Measurements from ENCODE around the gene JPH3. TPM values are rescaled to one million over a fixed set of nuclear protein-coding genes. Genes with fewer than 3 reads are reported as not detected.

JPH3 gene
- total and polyA plus RNA-seq, 2 experiments from 2014 or later = 1.8 to 4.8 TPM

DNA sequence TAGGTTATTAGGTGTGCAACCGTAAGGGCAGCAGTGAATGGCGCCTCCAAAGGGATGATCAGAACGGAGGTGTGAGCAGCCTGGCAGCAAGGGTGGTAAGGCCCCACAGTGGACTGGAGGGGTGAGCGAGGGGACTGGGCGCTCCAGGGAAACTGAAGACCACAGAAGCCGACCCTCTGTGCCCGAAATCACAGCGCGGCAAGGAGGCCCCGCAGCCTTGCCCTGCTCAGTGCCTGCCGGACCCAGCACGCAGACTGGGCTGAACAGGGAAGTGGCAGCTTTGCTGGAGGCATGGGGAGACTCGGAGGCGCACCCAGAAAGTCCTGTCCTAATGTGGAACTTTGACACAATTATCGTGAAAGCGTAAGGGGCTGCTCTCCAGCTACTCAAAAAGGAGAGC is 125.0 kb downstream of the JPH3 start:
- Histone ChIP-seq H3K4me1 (ENCODE audit: insufficient read depth) (no peaks in the 10 kb centered on the region), H3K9me2 (replicated peaks; ENCODE audit: insufficient read depth) (no peaks in the 10 kb centered on the region), H3K36me3 (replicated peaks; ENCODE audit: insufficient read depth, low read depth) (no peaks in the 10 kb centered on the region), H4K20me1 (ENCODE audit: insufficient read depth, poor library complexity, severe bottlenecking) (no peaks in the 10 kb centered on the region), H2AFZ (no peak overlapping the region), H3K4me3 (no peak overlapping the region), H3K4me2 (no peak overlapping the region), H3K79me2 (no peaks in the 10 kb centered on the region), H3K27ac (no peak overlapping the region), H3K27me3 (no peaks in the 10 kb centered on the region), H3K9me3 (ENCODE audit: low read depth) (no peaks in the 10 kb centered on the region)
- no peak for DNase-seq (ENCODE audit: low spot score)
- 97% methylated on average over 16 of the region's 16 CpGs for WGBS (ENCODE audit: low lambda C conversion rate, missing lambda C conversion rate)
- TF ChIP-seq EZH2 (IDR thresholded peaks at IDR 0.05; ENCODE audit: borderline replicate concordance) (no peak), EZH2phosphoT487 (IDR thresholded peaks at IDR 0.05; ENCODE audit: low read depth, severe bottlenecking, unreplicated experiment) (no peak)
- TF ChIP-seq, protein P1, sequence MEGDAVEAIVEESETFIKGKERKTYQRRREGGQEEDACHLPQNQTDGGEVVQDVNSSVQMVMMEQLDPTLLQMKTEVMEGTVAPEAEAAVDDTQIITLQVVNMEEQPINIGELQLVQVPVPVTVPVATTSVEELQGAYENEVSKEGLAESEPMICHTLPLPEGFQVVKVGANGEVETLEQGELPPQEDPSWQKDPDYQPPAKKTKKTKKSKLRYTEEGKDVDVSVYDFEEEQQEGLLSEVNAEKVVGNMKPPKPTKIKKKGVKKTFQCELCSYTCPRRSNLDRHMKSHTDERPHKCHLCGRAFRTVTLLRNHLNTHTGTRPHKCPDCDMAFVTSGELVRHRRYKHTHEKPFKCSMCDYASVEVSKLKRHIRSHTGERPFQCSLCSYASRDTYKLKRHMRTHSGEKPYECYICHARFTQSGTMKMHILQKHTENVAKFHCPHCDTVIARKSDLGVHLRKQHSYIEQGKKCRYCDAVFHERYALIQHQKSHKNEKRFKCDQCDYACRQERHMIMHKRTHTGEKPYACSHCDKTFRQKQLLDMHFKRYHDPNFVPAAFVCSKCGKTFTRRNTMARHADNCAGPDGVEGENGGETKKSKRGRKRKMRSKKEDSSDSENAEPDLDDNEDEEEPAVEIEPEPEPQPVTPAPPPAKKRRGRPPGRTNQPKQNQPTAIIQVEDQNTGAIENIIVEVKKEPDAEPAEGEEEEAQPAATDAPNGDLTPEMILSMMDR (IDR thresholded peaks at IDR 0.05; ENCODE audit: poor library complexity) = no peak

DNA sequence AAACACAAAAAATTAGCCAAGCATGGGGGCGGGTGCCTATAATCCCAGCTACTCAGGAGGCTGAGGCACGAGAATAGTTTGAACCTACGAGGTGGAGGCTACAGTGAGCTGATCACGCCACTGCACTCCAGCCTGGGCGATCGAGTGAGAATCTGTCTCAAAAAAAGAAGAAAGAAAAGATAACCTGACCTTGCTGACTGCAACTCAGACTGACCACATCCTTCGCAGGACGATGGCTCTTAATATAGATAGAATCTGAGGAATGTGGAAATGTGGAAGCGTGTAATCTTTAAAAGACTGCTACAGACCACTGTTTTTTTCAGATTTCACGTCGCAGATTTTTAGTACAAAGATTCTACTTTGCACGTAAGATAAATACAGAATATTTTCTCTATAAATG is 125.7 kb downstream of the JPH3 start:
- Histone ChIP-seq H4K20me1 (ENCODE audit: insufficient read depth, poor library complexity, severe bottlenecking) (no peaks in the 10 kb centered on the region), H3K4me2 (no peak overlapping the region), H3K4me3 (no peak overlapping the region), H3K9me2 (replicated peaks; ENCODE audit: insufficient read depth) (no peaks in the 10 kb centered on the region), H3K27me3 (no peaks in the 10 kb centered on the region), H3K79me2 (no peaks in the 10 kb centered on the region), H3K27ac (no peak overlapping the region), H3K9me3 (ENCODE audit: low read depth) (no peaks in the 10 kb centered on the region), H2AFZ (no peak overlapping the region), H3K36me3 (replicated peaks; ENCODE audit: insufficient read depth, low read depth) (no peaks in the 10 kb centered on the region), H3K4me1 (ENCODE audit: insufficient read depth) (no peaks in the 10 kb centered on the region)
- no peak for DNase-seq (ENCODE audit: low spot score)
- 67% methylated on average over 12 of the region's 12 CpGs for WGBS (ENCODE audit: low lambda C conversion rate, missing lambda C conversion rate)
- TF ChIP-seq EZH2phosphoT487 (IDR thresholded peaks at IDR 0.05; ENCODE audit: low read depth, severe bottlenecking, unreplicated experiment) (no peak), EZH2 (IDR thresholded peaks at IDR 0.05; ENCODE audit: borderline replicate concordance) (no peak)
- TF ChIP-seq, protein P1 (IDR thresholded peaks at IDR 0.05; ENCODE audit: poor library complexity) = no peak

DNA sequence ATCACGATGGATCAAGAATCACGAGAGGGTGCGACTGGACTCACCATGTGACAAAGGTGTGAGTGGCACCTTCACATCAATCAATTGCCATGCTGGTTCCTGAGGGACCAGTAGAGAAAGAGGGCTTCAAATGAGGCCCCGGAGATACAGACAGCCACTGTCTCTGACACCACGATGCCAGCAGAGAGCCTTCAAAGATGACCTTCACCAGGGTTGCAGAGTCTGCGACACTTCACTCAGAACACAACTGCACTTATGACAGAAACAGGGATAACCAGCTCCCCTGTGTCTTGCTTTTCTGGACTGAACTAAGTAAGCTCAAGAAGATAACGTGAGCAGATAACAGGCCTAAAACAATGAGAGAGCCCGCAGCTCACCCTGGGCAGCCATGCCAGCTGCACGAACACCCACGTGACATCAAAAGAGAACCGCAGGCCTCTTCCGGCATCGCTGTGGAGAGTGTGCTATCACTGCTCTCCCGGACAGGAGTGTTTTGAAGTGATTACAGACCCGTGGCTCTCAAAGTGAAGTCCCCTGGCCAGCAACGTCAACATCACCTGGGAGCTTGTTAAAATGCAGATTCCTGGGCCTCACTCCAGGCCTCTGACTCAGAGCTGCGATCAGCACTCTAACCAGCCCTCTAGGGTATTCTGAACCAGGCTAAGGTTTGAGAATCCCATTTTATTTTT is 127.1 kb downstream of the JPH3 start:
- no peak overlapping the region for H3K27ac ChIP-seq
- H3K4me1 ChIP-seq (ENCODE audit: insufficient read depth) = no peaks in the 10 kb centered on the region
- DNase-seq (ENCODE audit: low spot score) = no peak
- no peak overlapping the region for H3K4me2 ChIP-seq
- no peaks in the 10 kb centered on the region for H3K36me3 ChIP-seq (replicated peaks; ENCODE audit: insufficient read depth, low read depth)
- TF ChIP-seq, protein P1 (IDR thresholded peaks at IDR 0.05; ENCODE audit: poor library complexity) = no peak
- no peak for TF ChIP-seq EZH2 (IDR thresholded peaks at IDR 0.05; ENCODE audit: borderline replicate concordance)
- TF ChIP-seq EZH2phosphoT487 (IDR thresholded peaks at IDR 0.05; ENCODE audit: low read depth, severe bottlenecking, unreplicated experiment) = no peak
- H3K27me3 ChIP-seq = no peaks in the 10 kb centered on the region
- no peaks in the 10 kb centered on the region for H3K9me3 ChIP-seq (ENCODE audit: low read depth)
- H4K20me1 ChIP-seq (ENCODE audit: insufficient read depth, poor library complexity, severe bottlenecking) = no peaks in the 10 kb centered on the region
- H3K9me2 ChIP-seq (replicated peaks; ENCODE audit: insufficient read depth) = no peaks in the 10 kb centered on the region
- H2AFZ ChIP-seq = no peak overlapping the region
- H3K4me3 ChIP-seq = no peak overlapping the region
- 82% methylated on average over 17 of the region's 17 CpGs for WGBS (ENCODE audit: low lambda C conversion rate, missing lambda C conversion rate)
- H3K79me2 ChIP-seq = no peaks in the 10 kb centered on the region
